ENCODE data around the gene NOTUM. TPM values are rescaled to one million over a fixed set of nuclear protein-coding genes. Genes with fewer than 3 reads are reported as not detected.

The NOTUM gene
- total RNA-seq, 1 experiment from 2014 or later, result not detected

DNA sequence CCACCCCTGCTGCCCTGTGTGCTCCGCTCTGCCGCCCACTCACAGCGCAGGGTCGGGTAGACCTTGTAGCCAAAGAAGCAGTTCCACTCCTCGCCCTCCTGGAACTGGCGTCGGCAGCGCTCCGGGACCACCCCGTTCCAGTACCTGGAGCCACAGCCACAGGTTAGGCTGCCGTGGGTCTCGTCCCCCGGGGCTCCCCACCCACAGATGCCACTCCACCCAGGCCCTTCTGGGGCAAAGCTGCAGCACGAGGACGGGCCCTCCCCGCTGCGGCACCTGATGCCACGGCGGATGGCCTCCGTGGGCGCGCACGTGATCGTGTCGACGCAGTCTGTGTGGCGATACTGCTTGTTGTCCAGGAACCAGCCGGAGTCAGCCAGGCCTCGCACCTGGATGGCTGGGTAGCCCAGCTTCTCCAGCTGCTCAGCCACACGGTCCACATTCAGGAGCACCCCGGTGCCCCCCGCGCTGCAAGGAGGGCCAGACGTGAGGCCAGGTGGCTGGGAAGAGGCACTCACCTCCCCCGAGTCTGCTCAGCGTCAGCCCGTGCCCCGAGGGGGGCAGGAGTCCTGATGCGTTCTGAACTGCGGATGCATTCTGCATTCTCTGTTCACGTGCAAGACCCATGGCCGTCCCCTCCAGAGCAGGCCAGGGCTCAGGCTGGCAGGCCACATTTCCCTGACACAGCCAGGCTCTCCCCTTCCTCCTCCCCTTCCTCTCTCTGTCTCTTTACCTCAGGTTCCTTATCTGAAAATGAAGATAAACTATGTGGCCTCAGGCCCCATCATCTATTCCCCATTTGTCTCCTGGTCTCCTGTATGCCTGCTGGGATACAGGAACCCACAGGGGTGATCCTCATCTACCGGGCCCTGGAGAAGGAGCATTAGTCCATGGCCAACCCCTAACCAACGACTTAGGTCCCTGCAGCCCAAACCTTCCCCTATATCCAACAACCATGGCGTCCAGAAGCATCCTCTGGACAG lies 4.1 kb downstream of the NOTUM start:
- BruUV-seq (replicated peaks), result no TSS peak
- no peak overlapping the region for H3K4me3 Mint-ChIP-seq (ENCODE audit: unreplicated experiment)
- DNase-seq (ENCODE audit: unreplicated experiment), result no peak
- H3K9me3 Mint-ChIP-seq (ENCODE audit: unreplicated experiment), result no peaks in the 10 kb centered on the region
- H3K27me3 Mint-ChIP-seq (ENCODE audit: insufficient read depth, unreplicated experiment), result peaks cover 9% of the 10 kb centered on the region
- CTCF ChIA-PET, result no interaction called here
- intact Hi-C loops (cut with micrococcal nuclease), result no loop called here
- H3K36me3 Mint-ChIP-seq (ENCODE audit: insufficient read depth, unreplicated experiment), result no peaks in the 10 kb centered on the region
- H3K27ac Mint-ChIP-seq (ENCODE audit: low read depth, unreplicated experiment), result no peak overlapping the region
- no peaks in the 10 kb centered on the region for H3K4me1 Mint-ChIP-seq (ENCODE audit: insufficient read depth, unreplicated experiment)
- TF ChIP-seq, protein P1, sequence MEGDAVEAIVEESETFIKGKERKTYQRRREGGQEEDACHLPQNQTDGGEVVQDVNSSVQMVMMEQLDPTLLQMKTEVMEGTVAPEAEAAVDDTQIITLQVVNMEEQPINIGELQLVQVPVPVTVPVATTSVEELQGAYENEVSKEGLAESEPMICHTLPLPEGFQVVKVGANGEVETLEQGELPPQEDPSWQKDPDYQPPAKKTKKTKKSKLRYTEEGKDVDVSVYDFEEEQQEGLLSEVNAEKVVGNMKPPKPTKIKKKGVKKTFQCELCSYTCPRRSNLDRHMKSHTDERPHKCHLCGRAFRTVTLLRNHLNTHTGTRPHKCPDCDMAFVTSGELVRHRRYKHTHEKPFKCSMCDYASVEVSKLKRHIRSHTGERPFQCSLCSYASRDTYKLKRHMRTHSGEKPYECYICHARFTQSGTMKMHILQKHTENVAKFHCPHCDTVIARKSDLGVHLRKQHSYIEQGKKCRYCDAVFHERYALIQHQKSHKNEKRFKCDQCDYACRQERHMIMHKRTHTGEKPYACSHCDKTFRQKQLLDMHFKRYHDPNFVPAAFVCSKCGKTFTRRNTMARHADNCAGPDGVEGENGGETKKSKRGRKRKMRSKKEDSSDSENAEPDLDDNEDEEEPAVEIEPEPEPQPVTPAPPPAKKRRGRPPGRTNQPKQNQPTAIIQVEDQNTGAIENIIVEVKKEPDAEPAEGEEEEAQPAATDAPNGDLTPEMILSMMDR (IDR thresholded peaks at IDR 0.05; ENCODE audit: unreplicated experiment), result no peak
- POLR2A ChIA-PET, result interaction anchor here (0.6 kb wide), 1 partner anchor 65 kb away, joined by 5 read pairs; no protein-coding TSS in a partner anchor

DNA sequence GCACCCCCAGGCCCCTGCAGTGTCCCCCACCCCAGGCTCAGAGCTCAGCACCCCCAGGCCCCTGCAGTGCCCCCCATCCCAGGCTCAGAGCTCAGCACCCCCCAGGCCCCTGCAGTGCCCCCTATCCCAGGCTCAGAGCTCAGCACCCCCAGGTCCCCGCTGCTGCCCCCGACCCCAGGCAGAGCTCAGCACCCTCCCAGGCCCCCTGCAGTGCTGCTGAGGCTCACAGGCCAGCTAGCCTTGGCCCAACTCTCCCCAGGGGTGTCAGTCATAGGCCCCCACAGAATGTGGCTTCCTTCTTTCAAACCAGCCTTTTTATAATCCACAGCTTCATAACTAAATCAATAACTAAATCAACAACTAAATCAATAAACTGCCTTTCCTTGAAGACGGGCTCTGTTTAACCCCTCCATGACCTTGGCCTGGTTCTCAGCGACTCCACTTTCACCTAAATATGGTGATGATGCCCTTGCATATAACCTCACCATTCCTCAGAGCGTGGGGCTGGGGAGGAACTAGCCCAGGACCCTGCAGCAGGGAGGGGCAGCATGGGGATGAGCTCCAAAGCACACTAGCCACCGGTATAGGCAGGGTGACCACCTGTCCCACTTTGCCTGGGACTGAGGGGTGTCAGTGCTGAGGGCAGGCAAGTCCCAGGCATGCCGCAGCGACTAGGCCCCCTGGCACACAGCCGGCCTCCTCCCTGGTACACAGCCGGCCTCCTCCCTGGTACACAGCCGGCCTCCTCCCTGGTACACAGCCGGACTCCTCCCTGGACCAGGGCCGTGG lies 5.0 kb downstream of the NOTUM start:
- H3K4me3 Mint-ChIP-seq (ENCODE audit: unreplicated experiment), result no peak overlapping the region
- no TSS peak for BruUV-seq (replicated peaks)
- no peaks in the 10 kb centered on the region for H3K4me1 Mint-ChIP-seq (ENCODE audit: insufficient read depth, unreplicated experiment)
- H3K36me3 Mint-ChIP-seq (ENCODE audit: insufficient read depth, unreplicated experiment), result no peaks in the 10 kb centered on the region
- ChIA-PET POLR2A (no interaction called here), CTCF (interaction anchor here (0.8 to 1.5 kb wide), 4 partner anchors 64 to 225 kb away, joined by 3 to 6 read pairs (median 4); partner anchors contain the start of gene CENPX)
- H3K27ac Mint-ChIP-seq (ENCODE audit: low read depth, unreplicated experiment), result no peak overlapping the region
- H3K9me3 Mint-ChIP-seq (ENCODE audit: unreplicated experiment), result no peaks in the 10 kb centered on the region
- peaks cover 9% of the 10 kb centered on the region for H3K27me3 Mint-ChIP-seq (ENCODE audit: insufficient read depth, unreplicated experiment)
- intact Hi-C loops (cut with micrococcal nuclease), result no loop called here
- no peak for DNase-seq (ENCODE audit: unreplicated experiment)
- TF ChIP-seq, protein P1 (IDR thresholded peaks at IDR 0.05; ENCODE audit: unreplicated experiment), result no peak

DNA sequence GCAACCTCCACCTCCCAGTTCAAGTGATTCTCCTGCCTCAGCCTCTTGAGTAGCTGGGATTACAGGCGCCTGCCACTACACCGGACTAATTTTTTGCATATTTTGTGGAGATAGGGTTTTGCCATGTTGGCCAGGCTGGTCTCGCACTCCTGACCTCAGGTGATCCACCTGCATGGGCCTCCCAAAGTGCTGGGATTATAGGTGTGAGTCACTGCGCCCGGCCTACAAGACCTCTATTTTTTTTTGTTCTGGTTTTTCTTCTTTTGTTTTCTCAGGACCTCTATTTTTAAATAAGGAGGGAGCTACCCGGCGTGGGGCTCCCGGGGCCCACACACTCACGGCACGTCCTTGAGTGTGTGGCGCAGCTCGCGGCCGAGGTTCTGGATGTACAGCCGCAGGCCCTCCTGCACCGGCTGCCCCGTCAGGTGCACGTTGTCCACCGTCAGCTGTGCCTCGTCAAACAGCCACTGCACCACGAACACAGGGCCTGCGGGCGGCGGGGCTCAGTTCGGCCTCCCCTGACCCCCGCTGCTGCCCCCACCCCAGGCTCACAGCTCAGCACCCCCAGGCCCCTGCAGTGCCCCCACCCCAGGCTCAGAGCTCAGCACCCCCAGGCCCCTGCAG lies 5.8 kb downstream of the NOTUM start:
- no peaks in the 10 kb centered on the region for H3K9me3 Mint-ChIP-seq (ENCODE audit: unreplicated experiment)
- ChIA-PET POLR2A (no interaction called here), CTCF (interaction anchor here (0.8 to 1.6 kb wide), 5 partner anchors 26 to 225 kb away, joined by 3 to 6 read pairs (median 4); partner anchors contain the start of gene CENPX)
- DNase-seq (ENCODE audit: unreplicated experiment), result no peak
- intact Hi-C loops (cut with micrococcal nuclease), result no loop called here
- TF ChIP-seq, protein P1 (IDR thresholded peaks at IDR 0.05; ENCODE audit: unreplicated experiment), result no peak
- H3K27ac Mint-ChIP-seq (ENCODE audit: low read depth, unreplicated experiment), result no peak overlapping the region
- no peaks in the 10 kb centered on the region for H3K36me3 Mint-ChIP-seq (ENCODE audit: insufficient read depth, unreplicated experiment)
- no peaks in the 10 kb centered on the region for H3K4me1 Mint-ChIP-seq (ENCODE audit: insufficient read depth, unreplicated experiment)
- no peak overlapping the region for H3K4me3 Mint-ChIP-seq (ENCODE audit: unreplicated experiment)
- H3K27me3 Mint-ChIP-seq (ENCODE audit: insufficient read depth, unreplicated experiment), result peaks cover 9% of the 10 kb centered on the region
- BruUV-seq (replicated peaks), result no TSS peak

All from MCF 10A (cell line).